ENCODE results near the gene PAX2. TPM values are rescaled to one million over a fixed set of nuclear protein-coding genes. Genes with fewer than 3 reads are reported as not detected.

PAX2 gene
- total and polyA plus RNA-seq, 2 of the 8 experiments (the other 6 are each of a cell fraction or from before 2014, with no cell fraction given): 0.02 TPM; not detected in 1

- no peak for TF ChIP-seq ATF2 (IDR thresholded peaks at IDR 0.05; ENCODE audit: low read length)
- no peak for TF ChIP-seq CBX8 (IDR thresholded peaks at IDR 0.05; ENCODE audit: borderline replicate concordance, low read depth, low read length)
- no peak for TF ChIP-seq PHF8 (conservative IDR thresholded peaks at IDR 0.05; ENCODE audit: low read depth, low read length)
- TF ChIP-seq SP4 (IDR thresholded peaks at IDR 0.05; ENCODE audit: low read length): no peak
- TF ChIP-seq TAF1 (IDR thresholded peaks at IDR 0.05; ENCODE audit: low read depth, low read length): no peak
- TF ChIP-seq KDM5A (IDR thresholded peaks at IDR 0.05; ENCODE audit: low read length): no peak
- TF ChIP-seq BCL11A (IDR thresholded peaks at IDR 0.05; ENCODE audit: low read depth in 2 of 2, low read length in 2 of 2): no peak
- TF ChIP-seq HDAC2 (IDR thresholded peaks at IDR 0.05; ENCODE audit: borderline replicate concordance in 1 of 2, low read depth in 2 of 2, low read length in 2 of 2): no peak
- TF ChIP-seq, protein P1, sequence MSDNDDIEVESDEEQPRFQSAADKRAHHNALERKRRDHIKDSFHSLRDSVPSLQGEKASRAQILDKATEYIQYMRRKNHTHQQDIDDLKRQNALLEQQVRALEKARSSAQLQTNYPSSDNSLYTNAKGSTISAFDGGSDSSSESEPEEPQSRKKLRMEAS (IDR thresholded peaks at IDR 0.05): no peak
- no peak for TF ChIP-seq CTBP2 (IDR thresholded peaks at IDR 0.05; ENCODE audit: borderline replicate concordance, insufficient read depth, insufficient read length, low read length)
- TF ChIP-seq CHD2 (IDR thresholded peaks at IDR 0.05; ENCODE audit: low read length): no peak
- TF ChIP-seq TCF12 (IDR thresholded peaks at IDR 0.05; ENCODE audit: low read depth, low read length): no peak
- no peak for TF ChIP-seq POU5F1 (IDR thresholded peaks at IDR 0.05; ENCODE audit: low read depth, low read length)
- no peak for TF ChIP-seq SAP30 (IDR thresholded peaks at IDR 0.05; ENCODE audit: insufficient read depth, insufficient replicate concordance, low read length)
These were observed 133.0 kb downstream of the PAX2 start (continued) for GRCh38 chr10:100878291-100878910.

Measured in H1 (cell line).